COR-L47 (cell line): ENCODE results near the gene EXOC2.
"Not testable (repeated sequence)": the region's sequence is repeated elsewhere in the genome, so short reads cannot be mapped to it uniquely, and the experiment has no call there.

Experiments used
- DNase-seq: peaks from one replicate; lab custom pipeline; 2025; lab: John Stamatoyannopoulos, UW

The EXOC2 gene

GRCh38 chr6:635233-635632 is 57.7 kb downstream of the EXOC2 start:
- DNase-seq: no peak

- no peak for DNase-seq
These were observed 59.3 kb downstream of the EXOC2 start for GRCh38 chr6:633611-634010.

- no peak for DNase-seq
These were observed 64.2 kb downstream of the EXOC2 start for GRCh38 chr6:628766-629165.

GRCh38 chr6:626236-626635 is 66.7 kb downstream of the EXOC2 start:
- DNase-seq: no peak

- peak; percentile 3 for DNase-seq
These were observed 68.0 kb downstream of the EXOC2 start for GRCh38 chr6:624979-625378.

GRCh38 chr6:622462-622861 is 70.5 kb downstream of the EXOC2 start:
- no peak for DNase-seq

GRCh38 chr6:621931-622330 is 71.0 kb downstream of the EXOC2 start:
- no peak for DNase-seq

GRCh38 chr6:620950-621349 is 72.0 kb downstream of the EXOC2 start:
- DNase-seq: no peak

GRCh38 chr6:620166-620565 is 72.8 kb downstream of the EXOC2 start:
- DNase-seq: no peak

- DNase-seq: peak; percentile 69
These were observed 75.4 kb downstream of the EXOC2 start for GRCh38 chr6:617456-618100.

GRCh38 chr6:613981-614380 is 79.0 kb downstream of the EXOC2 start:
- DNase-seq: no peak

GRCh38 chr6:611928-612327 is 81.0 kb downstream of the EXOC2 start:
- no peak for DNase-seq

- no peak for DNase-seq
These were observed 82.1 kb downstream of the EXOC2 start for GRCh38 chr6:610882-611281.

- no peak for DNase-seq
These were observed 83.0 kb downstream of the EXOC2 start for GRCh38 chr6:609905-610304.

GRCh38 chr6:606829-607379 is 86.0 kb downstream of the EXOC2 start:
- DNase-seq: no peak

- DNase-seq: not testable (repeated sequence)
These were observed 87.0 kb downstream of the EXOC2 start for GRCh38 chr6:605895-606294.

- no peak for DNase-seq
These were observed 88.4 kb downstream of the EXOC2 start for GRCh38 chr6:604579-604978.

- DNase-seq: no peak
These were observed 89.7 kb downstream of the EXOC2 start for GRCh38 chr6:603265-603664.

- no peak for DNase-seq
These were observed 93.1 kb downstream of the EXOC2 start for GRCh38 chr6:599576-600448.

- DNase-seq: no peak
These were observed 99.1 kb downstream of the EXOC2 start for GRCh38 chr6:593907-594212.

GRCh38 chr6:593139-593906 is 99.6 kb downstream of the EXOC2 start:
- DNase-seq: peak; percentile 54

- no peak for DNase-seq
These were observed 103.8 kb downstream of the EXOC2 start for GRCh38 chr6:589090-589489.

- DNase-seq: no peak
These were observed 106.4 kb downstream of the EXOC2 start for GRCh38 chr6:586553-586952.
